GM10266 (cell line): ENCODE measurements around the gene ARHGAP31.
A peak's percentile ranks its signal among the peaks of the same experiment; 100 is the strongest.

ENCODE experiments used
- DNase-seq: peaks from one replicate; pipeline ENCODE4 v3.0.0; 2012; ENCODE audit errors: extremely low spot score
- CTCF ChIP-seq: IDR thresholded peaks from 2 replicates; pipeline ENCODE4 v1.5.1; 2012; ENCODE audit warnings: mild to moderate bottlenecking, low read depth; ENCODE audit not compliant: control insufficient read depth, insufficient read depth; ENCODE audit errors: missing control alignments

Gene ARHGAP31

DNA sequence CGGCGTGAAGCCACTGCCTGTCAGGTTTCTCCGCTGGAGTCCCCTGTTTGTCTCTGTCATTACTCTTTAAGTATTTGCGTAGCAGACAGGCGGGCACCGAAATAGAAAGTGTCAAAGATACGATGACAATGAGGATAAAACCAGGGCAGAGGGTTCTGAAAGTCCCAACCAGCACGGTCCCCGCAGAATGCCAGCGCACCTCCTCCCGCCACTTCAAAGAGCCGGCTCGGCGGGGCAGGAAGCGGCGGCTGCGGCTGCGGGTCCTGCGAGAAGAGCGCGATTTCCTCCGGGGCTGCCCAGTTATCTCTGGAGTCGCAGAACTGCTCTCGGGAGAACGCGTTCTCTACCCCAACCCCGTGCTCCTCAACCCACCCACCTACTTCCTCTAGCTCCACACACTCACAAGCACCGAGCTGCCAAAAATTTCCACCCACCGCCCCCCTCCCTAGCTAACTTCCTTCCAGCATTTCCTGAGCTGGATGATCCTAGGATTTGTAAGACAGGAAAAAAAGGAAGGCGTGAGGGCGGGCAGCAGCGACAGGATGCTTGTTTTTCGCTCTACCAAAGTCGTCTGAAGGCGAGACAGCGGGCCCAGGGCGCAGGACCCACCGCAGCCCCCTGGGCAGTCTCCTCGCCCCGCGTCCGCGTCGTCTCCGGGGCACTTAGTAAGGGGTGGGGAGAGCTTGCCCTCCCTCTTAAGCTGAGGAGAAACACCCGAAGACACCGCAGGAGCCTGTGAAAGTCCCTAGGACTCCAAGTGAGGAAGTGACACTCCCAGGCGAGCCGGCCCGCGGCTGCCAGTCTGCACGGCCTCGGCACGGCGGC, at the start of gene ARHGAP31:
Gene ARHGAP31 (plus strand): TSS at position 513 of the 825 bp plus-strand sequence. CDS start 522 bp downstream, outside the sequence.
- DNase-seq, result peak; percentile 78
- TF ChIP-seq CTCF, result no peak

- TF ChIP-seq CTCF, result no peak
- DNase-seq, result no peak
These were observed 48.4 kb upstream of the ARHGAP31 start for GRCh38 chr3:119245778-119246177.

GRCh38 chr3:119255214-119255613, 39.0 kb upstream of the ARHGAP31 start:
- no peak for TF ChIP-seq CTCF
- DNase-seq, result no peak

GRCh38 chr3:119257111-119257510, 37.1 kb upstream of the ARHGAP31 start:
- DNase-seq, result no peak
- TF ChIP-seq CTCF, result no peak

DNA sequence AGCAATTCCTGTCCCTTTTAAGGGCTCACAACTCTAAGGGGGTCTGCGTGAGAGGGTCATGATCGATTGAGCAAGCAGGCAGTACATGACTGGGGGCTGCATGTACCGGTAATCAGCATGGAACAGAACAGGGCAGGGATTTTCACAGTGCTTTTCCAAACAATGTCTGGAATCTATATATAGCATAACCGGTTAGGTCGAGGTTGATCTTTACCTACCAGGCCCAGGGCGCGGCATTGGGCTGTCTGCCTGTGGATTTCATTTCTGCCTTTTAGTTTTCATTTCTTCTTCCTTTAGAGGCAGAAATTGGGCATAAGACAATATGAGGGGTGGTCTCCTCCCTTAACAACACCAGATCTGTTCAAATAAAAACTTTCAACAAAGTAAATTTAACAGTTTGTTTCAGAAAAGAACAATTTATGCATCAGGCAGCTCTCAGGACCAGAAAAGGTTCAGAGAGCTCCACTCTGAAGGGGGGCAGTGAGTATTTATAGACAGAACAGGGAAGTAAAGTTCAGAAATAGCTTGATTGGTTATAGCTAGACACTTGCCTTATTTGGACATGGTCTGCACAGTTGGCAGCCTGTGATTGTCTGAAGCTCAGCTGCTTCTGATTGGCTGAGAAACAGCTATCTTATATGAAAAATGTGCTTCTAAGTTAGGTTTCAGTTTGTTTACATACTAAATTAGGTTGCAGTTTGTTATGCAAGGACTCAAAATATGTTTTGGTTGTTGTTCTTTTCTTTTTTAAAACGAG, 36.4 kb upstream of the ARHGAP31 start:
- no peak for TF ChIP-seq CTCF
- no peak for DNase-seq

DNA sequence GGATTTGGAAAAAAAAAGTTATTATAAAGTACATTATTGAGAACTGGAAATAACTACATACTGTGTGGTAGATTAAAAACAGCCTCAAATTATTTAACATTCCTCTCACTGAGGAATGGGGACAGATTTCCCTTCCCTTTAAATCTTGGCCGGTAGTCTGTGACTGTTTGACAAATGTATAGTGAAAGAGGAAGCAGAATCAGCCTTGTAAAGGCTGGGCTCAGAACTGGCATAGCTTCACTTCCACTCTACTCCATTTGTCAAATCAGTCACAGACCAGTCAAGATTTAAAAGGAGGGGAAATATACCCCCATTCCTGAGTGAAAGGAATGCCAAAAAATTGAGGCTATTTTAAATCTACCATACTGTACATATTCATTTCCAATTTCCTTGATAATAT, 35.3 kb upstream of the ARHGAP31 start:
- TF ChIP-seq CTCF, result no peak
- no peak for DNase-seq

- no peak for TF ChIP-seq CTCF
- DNase-seq, result no peak
These were observed 34.4 kb upstream of the ARHGAP31 start for GRCh38 chr3:119259821-119260220.
